GM12865 (cell line): ENCODE measurements around the gene IL6.
"Not testable (repeated sequence)": the region's sequence is repeated elsewhere in the genome, so short reads cannot be mapped to it uniquely, and the experiment has no call there.

ENCODE experiments used
- DNase-seq: peaks from one replicate; pipeline ENCODE4 v3.0.0; 2010; ENCODE audit warnings: low read depth
- H3K4me3 ChIP-seq: 2 replicates; pipeline ENCODE4 v1.5.1; 2011; ENCODE audit warnings: mild to moderate bottlenecking, low read depth, low read length, control low read depth
- TF ChIP-seq, protein P1 (sequence below): IDR thresholded peaks from 2 replicates; pipeline ENCODE4 v1.5.1; 2011; ENCODE audit warnings: low read length, control low read depth, low read depth, inconsistent platforms; ENCODE audit not compliant: insufficient read depth; ENCODE audit errors: missing control alignments

IL6 gene

DNA sequence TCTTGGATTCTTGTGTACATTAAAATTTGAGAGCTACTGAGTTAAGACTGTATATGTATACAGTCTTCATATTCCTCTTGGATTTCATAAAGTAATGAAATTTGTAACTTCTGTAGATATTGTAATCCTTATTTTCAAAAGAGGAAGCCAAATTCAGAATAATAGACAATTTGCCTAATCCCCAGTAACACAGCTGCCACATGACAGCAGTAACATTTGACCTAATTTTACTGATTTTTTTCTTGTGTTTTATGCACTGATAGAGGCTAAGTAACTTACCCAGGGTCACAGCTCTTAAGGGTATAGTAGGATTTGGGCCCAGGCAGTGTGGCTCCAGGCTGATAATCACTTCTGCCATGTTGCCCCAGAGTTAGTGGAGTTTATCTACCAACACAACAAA lies 40.4 kb upstream of the IL6 start:
- DNase-seq = no peak
- H3K4me3 ChIP-seq = no peak overlapping the region
- TF ChIP-seq, protein P1, sequence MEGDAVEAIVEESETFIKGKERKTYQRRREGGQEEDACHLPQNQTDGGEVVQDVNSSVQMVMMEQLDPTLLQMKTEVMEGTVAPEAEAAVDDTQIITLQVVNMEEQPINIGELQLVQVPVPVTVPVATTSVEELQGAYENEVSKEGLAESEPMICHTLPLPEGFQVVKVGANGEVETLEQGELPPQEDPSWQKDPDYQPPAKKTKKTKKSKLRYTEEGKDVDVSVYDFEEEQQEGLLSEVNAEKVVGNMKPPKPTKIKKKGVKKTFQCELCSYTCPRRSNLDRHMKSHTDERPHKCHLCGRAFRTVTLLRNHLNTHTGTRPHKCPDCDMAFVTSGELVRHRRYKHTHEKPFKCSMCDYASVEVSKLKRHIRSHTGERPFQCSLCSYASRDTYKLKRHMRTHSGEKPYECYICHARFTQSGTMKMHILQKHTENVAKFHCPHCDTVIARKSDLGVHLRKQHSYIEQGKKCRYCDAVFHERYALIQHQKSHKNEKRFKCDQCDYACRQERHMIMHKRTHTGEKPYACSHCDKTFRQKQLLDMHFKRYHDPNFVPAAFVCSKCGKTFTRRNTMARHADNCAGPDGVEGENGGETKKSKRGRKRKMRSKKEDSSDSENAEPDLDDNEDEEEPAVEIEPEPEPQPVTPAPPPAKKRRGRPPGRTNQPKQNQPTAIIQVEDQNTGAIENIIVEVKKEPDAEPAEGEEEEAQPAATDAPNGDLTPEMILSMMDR = no peak

DNA sequence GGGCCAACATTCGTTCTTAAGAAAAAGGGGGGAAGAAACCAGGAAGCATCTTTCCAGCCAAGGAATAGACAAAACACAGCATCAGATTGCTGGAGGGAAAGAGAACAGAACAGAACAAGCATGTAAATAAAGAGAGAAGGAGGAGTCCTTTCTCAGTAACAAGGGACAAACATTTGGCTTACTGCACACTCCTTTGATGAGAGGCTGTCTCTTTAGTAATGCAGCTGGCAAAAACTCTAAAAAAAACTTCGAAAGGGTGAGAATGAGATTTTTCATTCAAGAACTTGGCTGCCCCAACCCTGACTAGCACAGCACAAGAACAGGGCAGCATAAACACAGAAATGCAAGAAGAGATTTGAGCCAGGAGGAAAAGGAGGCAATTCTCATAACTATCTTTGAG lies 38.9 kb upstream of the IL6 start:
- DNase-seq = no peak
- TF ChIP-seq, protein P1 = no peak
- no peak overlapping the region for H3K4me3 ChIP-seq

DNA sequence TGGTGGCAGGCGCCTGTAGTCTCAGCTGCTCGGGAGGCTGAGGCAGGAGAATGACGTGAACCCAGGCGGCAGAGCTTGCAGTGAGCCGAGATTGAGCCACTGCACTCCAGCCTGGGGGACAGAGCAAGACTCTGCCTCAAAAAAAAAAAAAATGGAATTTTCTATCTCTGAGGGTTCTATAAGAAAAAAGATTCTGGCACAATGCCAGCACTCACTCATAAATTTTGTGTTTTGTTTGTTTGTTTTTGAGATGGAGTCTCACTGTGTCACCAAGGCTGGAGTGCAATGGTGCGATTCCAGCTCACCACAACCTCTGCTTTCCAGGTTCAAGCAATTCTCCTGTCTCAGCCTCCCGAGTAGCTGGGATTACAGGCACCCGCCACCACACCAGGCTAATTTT lies 38.1 kb upstream of the IL6 start:
- not testable (repeated sequence) for H3K4me3 ChIP-seq, DNase-seq

DNA sequence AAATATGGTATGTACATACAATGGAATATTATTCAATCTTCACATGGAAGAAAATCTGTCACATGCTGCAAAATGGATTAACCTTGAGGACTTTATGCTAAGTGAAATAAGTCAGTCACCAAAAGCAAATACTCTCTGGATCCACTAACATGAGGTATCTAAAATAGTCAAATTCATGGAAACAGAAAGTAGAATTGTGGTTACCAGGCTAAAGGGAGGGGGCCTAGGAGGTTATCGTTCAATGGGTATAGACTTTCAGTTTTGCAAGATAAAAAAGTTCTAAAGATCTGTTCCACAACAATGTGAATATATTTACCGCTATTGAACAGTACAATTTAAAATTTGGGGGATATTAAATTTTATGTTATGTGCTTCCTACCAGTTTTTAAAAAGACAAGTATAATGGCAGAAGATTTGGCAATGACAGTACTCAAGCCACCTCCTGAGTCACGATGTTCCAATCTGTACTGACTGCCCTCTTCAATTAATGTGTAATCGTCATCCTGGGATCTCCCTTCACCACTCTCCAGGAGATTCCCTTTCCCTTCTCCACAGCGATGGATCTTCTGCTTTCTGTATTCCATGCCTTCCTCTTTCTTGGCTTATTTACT lies 32.3 kb upstream of the IL6 start:
- peak; percentile 32 for DNase-seq
- H3K4me3 ChIP-seq = no peak overlapping the region
- TF ChIP-seq, protein P1 = no peak

DNA sequence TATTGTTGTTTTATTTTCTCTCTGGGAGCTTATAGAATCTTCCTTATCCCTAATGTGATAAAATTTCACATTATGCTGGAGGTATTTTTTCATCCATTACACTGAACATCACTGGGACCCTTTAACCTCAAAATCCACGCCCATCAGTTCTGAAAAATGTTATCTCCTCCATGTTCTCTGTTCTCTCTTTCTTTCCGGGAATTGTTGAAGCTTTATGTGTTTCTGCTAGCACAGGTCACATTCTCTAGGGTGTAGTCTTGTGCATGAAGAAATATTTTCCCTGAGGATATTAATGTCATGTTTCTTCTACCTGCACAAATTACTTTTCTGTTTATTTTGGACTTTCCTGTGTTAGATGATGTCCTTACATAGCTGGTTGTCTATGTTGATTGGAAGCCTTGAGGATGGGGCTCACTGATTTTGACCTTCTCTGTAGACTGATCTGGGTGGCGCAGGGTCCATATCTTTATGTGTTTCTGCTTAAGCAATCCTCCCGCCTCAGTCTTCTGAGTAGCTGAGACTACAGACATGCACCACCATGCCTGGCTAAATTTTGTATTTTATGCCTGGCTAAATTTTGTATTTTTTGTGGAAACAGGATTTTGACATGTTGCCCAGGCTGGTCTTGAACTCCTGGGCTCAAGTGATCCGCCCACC lies 31.4 kb upstream of the IL6 start:
- TF ChIP-seq, protein P1 = no peak
- no peak overlapping the region for H3K4me3 ChIP-seq
- no peak for DNase-seq

DNA sequence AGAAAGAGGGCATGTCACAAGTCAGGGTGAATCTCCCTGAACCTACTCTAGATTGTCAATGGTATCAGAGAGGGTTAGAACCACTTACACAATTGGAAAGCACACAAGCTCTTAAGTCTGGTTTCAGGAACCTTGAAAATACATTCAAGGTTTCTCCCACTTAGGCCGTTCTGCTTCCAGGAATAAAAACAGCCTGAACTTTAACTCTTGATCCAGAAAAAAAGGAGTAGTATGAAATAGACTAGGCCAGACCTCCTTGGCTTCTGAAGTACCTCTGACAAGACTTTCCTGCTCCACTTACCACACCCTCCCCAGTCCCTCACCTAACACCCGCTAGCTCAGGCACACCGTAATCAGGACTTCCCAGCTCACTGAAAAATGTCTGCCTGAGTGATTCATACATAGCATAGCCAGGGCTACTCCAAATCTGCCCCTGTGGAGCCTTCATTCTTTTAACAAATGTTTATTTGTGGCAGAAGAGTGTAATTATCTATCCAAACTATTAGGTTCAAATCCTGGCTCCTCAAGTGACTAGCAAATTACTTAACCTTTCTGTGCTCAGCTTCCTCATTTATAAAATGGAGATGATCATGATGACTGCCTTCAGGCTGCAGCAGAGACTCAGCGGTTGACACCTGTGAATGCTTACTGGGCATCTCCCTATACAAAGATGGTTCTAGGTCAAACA lies 30.3 kb upstream of the IL6 start:
- peak; percentile 21 for DNase-seq
- H3K4me3 ChIP-seq = no peak overlapping the region
- TF ChIP-seq, protein P1 = no peak

DNA sequence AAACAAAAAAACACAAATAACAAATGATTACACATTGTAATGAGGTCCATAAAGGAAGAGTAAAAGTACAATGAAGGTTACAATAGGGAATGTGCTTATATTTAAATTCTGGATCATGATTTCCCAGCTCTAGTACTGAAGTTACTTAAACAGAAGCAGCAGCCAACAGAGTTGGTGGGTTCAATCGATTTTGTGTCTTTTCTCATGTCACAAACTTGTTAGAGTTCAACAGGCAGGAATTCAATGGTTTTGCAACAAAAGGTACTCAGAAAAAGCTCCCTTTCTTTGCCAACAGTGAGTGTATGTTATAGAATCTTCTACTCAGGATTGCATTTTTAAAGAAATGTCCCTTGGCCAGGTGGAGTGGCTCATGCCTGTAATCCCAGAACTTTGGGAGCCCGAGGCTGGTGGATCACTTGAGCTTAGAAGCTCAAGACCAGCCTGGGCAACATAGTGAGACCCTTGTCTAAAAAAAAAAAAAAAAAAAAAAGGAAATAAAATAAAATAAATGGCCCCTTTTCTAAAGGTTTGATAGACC lies 29.6 kb upstream of the IL6 start:
- TF ChIP-seq, protein P1 = no peak
- no peak for DNase-seq
- no peak overlapping the region for H3K4me3 ChIP-seq
